NCI-H1092 treated with DMSO at 0.1 percent for 48 hours (cell line): ENCODE measurements around the gene IL11.

ENCODE experiments used
- DNase-seq: peaks from one replicate; lab custom pipeline; 2025; lab: John Stamatoyannopoulos, UW

The IL11 gene

DNA sequence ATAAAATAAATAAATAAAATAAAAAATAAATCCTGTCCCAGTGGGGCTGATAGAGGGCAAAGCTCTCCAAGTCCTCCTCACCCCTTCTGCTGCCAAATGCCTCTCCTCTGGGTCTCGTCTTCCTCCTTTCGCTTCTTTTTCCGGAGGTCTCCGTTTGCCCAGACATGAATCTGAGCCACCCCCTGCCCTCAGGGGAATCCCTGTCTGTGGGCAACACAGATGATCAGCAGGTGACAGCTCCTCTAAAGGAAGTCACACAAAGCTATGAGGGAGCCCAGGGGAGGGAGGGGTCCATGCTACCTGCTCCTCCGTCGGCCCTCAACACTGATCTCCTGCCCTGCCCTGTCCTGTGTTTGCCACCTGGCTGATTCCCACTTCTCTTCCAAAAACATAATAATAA lies 45.6 kb downstream of the IL11 start:
- DNase-seq, result no peak

DNA sequence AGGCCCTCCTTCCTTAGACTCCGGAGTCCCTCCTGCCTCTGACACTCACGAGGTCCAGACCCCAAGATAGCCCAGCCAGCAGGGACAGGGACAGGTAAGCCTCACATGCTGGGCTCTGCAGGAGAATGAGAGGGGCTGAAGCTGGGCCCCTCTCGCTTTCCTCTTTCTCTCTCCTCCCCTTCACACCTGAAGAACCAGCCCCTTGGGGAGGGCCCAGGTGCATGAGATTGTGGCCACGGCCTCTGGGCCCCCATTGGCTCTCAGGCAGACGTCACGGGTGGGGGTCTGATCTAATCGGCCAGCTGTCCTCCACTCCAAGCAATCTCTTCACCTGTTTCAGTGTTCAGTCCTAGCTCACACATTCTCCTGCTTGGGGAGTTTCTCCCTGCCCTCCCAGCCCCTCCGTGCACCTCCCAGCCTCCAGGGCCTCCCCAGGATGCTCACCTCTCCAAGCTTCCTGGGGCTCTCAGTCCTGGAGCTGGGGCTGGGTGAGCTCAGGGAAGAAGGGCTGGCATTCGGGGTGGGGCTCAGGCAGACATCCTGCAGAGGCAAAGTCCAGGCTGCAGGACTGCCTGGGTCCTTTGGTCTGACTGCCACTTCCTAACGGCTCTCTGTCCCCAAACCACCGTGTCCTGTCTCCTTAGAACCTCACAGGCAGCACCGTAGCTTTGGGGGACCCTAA lies 47.9 kb downstream of the IL11 start:
- no peak for DNase-seq

DNA sequence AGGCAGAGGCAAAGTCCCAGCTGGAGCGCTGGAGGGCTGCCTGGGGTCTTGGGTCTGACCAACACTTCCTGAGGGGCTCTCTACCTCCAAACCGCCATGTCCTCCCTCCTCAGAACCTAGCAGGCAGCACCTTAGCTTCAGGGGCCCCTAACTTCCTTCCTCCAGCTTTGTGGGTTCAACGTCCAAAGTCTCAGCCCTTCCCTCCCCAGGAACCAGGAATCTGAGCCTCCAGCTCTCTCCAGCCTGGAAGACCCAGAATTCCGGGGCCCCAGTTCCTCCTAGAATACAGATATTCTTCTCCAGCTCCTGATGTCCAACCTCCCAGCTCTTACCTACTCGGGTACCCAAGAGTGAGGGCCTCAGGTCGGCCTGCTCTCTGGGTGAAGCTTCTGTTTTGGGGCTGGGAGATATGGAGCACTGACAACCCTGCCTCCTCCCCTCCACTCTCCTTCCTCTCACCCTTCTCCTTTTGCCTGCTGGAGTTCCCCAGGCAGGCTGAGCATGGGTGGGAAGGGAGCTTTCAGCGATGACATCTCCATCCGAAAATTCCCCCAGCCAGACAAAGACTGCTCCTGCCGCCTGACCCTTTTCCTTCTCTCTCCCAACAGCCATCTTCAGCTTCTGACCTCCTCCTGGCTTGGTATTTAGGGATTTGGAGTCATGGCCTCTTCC lies 48.7 kb downstream of the IL11 start:
- DNase-seq, result no peak

DNA sequence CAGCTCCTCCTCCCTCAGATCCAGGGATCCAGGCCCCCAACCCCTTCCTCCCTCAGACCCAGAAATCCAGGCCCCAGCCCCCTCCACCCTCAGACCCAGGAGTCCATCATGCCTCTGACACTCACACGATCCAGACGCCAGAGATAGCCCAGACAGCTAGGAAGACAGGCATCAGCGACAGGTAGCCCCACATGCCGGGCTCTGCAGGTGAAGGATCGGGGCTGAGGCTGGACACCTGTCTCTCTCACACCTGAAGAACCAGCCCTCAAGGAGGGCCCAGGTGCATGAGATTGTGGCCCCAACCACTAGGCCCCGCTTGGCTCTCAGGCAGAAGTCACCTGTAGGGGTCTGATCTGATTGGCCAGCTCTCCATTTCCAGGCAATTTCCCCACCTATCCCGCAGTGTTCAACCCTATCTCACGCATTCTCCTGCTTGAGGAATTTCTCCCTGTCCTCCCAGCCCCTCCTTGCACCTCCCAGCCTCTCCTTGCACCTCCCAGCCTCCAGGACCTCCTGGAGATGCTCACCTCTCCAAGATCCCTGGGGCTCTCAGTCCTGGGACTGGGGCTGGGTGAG lies 49.3 kb downstream of the IL11 start:
- no peak for DNase-seq

DNA sequence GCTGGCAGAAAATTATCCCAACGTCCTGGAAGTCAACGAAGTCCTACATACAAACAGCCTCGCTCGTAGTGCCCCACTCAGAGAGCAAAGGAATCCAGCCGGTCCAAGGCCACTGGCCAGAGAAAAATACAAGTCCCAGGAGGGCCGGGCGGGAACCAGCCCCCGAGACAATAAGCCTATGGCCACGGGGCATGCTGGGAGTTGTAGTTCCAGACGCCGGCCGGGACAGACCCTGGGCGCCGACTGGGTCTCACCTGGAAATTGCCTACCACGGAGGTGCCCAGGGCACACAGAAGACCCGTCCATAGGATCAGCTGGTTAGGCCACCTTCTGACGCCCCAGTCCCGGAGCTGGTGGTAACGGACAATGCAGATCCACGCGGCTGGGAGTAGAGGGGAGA lies 50.5 kb downstream of the IL11 start:
- peak; percentile 0 for DNase-seq

DNA sequence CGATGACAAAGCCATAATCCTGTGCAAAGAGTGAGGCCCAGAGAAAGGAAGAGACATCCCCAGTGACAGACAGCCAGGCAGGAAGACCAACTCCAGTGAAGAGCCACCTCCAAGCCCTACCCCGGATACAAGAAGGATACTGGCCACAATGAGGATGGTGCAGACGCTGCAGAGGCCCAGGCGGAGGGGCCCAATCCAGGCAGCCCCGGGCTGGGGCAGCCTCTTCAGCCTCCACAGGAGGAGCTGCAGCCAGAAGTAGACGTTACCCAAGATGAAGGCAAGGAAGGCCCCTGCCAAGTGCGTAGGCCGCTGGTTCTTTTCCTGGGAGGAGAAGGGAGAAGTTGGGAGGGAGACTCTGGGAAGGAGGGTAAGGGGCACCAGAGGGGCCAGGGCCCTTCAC lies 53.6 kb downstream of the IL11 start:
- DNase-seq, result no peak

DNA sequence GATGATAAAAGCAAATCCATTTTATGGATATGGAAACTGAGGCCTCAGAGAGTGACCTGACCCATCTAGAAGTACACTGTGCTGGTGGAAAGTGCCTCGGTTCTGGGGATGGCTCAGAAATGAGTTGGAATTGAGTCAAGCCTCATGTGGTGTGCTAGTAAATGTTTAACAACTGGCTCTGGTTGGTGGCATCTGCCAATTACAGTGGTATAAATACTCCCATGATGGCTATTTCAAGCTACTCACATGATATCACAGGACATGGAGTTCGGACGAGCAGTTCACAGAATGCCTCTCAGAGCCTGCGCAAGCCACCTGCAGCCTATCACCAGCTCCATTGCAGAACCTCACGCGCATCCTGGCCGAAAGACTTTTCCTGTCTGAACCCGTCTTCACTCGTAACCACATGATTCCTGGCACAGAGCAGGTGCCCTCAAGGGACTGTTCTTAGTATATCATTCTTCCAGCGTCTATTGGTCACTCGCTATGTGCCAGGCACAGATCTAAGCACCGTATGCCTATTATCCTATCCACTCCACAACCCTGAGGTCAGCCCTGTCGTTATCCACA lies 54.2 kb downstream of the IL11 start:
- no peak for DNase-seq

DNA sequence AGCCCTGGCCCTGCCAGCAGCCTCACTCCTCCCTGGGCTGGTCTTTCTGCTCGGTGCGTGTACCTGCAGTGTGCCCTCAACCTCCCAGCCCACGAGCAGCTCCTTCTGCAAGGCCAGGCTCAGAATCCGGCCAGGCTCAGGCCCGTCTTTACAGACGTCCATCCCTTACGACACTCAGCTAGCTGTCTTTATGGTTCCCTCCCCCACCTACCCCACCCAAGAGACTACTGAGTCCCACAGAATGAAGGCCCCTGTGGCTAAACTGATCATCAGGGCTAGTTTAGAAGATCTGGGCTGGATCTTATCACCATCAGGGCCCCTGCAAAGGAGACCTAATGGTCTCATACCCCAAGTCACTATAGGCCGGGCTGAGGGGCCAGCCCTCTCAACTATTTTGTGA lies 55.9 kb downstream of the IL11 start:
- no peak for DNase-seq
